PFSK-1 (cell line): ENCODE measurements around the gene KCNJ6.

Experiments
- FOXP2 ChIP-seq: optimal IDR thresholded peaks from 2 replicates; pipeline ENCODE3; 2011; ENCODE audit warnings: borderline replicate concordance, control low read depth, inconsistent platforms; ENCODE audit not compliant: insufficient read depth; ENCODE audit errors: extremely low read length, extremely low read depth
- POLR2AphosphoS5 ChIP-seq: IDR thresholded peaks from 2 replicates; pipeline ENCODE4 v1.6.1; 2012; ENCODE audit warnings: low read depth, mild to moderate bottlenecking, control low read depth, low read length, moderate library complexity
- REST ChIP-seq, 2 experiments: IDR thresholded peaks; 2 replicates each; pipeline versions ENCODE4 v1.6.1 to v1.8.0; 2011 to 2012; ENCODE audit warnings: low read depth in 2 of 2, low read length in 2 of 2, control low read depth in 1 of 2, inconsistent platforms in 1 of 2, mild to moderate bottlenecking in 1 of 2, moderate library complexity in 1 of 2; ENCODE audit not compliant: insufficient read depth in 1 of 2
- SIN3A ChIP-seq: IDR thresholded peaks from 2 replicates; pipeline ENCODE4 v1.6.1; 2012; ENCODE audit warnings: mild to moderate bottlenecking, low read length, moderate library complexity, borderline replicate concordance; ENCODE audit not compliant: insufficient read depth
- TAF1 ChIP-seq: IDR thresholded peaks from 2 replicates; pipeline ENCODE4 v1.6.1; 2012; ENCODE audit warnings: low read length, control low read depth, borderline replicate concordance; ENCODE audit not compliant: insufficient read depth

Gene KCNJ6

GRCh38 chr21:37627074-37627473 is 289.2 kb downstream of the KCNJ6 start:
- TF ChIP-seq TAF1: no peak
- TF ChIP-seq FOXP2: no peak
- no peak for TF ChIP-seq POLR2AphosphoS5
- TF ChIP-seq SIN3A: no peak
- TF ChIP-seq REST (IDR thresholded peaks at IDR 0.05; ENCODE audit: insufficient read depth in 1 of 2, low read depth in 2 of 2, low read length in 2 of 2): no peak

GRCh38 chr21:37626320-37626719 is 289.9 kb downstream of the KCNJ6 start:
- TF ChIP-seq TAF1 (no peak), FOXP2 (no peak), SIN3A (no peak), POLR2AphosphoS5 (no peak), REST (IDR thresholded peaks at IDR 0.05; ENCODE audit: insufficient read depth in 1 of 2, low read depth in 2 of 2, low read length in 2 of 2) (no peak)

- TF ChIP-seq REST (IDR thresholded peaks at IDR 0.05; ENCODE audit: insufficient read depth in 1 of 2, low read depth in 2 of 2, low read length in 2 of 2) (no peak), POLR2AphosphoS5 (no peak), SIN3A (no peak), TAF1 (no peak), FOXP2 (no peak)
Observed at GRCh38 chr21:37623689-37624088, 292.6 kb downstream of the KCNJ6 start.

GRCh38 chr21:37623183-37623582 is 293.1 kb downstream of the KCNJ6 start:
- TF ChIP-seq TAF1 (no peak), POLR2AphosphoS5 (no peak), REST (IDR thresholded peaks at IDR 0.05; ENCODE audit: insufficient read depth in 1 of 2, low read depth in 2 of 2, low read length in 2 of 2) (no peak), FOXP2 (no peak)

- TF ChIP-seq POLR2AphosphoS5 (no peak), SIN3A (no peak), FOXP2 (no peak), TAF1 (no peak), REST (IDR thresholded peaks at IDR 0.05; ENCODE audit: insufficient read depth in 1 of 2, low read depth in 2 of 2, low read length in 2 of 2) (no peak)
Observed at GRCh38 chr21:37622755-37623154, 293.5 kb downstream of the KCNJ6 start.
